ENCODE data around the gene TAS2R3.

DNA sequence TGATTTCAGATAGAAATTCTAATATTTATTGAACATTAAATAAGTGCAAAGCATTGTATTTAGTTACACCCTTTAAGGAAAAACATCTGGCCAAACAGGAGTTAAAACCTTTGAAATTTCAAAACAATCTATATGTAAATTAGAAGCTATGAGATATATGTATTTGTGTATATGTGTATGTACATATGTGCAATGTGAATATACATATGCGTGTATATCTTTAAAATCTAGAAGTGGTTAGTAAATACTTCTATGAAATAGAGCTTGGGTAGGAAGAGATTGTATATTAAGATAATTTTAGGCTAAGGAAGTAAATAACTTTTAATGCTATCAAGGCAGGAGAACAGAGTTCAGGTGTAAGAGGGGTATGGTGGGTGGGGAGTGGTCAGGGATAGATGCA is 46.4 kb upstream of the TAS2R3 start:
- TF ChIP-seq, protein P1, sequence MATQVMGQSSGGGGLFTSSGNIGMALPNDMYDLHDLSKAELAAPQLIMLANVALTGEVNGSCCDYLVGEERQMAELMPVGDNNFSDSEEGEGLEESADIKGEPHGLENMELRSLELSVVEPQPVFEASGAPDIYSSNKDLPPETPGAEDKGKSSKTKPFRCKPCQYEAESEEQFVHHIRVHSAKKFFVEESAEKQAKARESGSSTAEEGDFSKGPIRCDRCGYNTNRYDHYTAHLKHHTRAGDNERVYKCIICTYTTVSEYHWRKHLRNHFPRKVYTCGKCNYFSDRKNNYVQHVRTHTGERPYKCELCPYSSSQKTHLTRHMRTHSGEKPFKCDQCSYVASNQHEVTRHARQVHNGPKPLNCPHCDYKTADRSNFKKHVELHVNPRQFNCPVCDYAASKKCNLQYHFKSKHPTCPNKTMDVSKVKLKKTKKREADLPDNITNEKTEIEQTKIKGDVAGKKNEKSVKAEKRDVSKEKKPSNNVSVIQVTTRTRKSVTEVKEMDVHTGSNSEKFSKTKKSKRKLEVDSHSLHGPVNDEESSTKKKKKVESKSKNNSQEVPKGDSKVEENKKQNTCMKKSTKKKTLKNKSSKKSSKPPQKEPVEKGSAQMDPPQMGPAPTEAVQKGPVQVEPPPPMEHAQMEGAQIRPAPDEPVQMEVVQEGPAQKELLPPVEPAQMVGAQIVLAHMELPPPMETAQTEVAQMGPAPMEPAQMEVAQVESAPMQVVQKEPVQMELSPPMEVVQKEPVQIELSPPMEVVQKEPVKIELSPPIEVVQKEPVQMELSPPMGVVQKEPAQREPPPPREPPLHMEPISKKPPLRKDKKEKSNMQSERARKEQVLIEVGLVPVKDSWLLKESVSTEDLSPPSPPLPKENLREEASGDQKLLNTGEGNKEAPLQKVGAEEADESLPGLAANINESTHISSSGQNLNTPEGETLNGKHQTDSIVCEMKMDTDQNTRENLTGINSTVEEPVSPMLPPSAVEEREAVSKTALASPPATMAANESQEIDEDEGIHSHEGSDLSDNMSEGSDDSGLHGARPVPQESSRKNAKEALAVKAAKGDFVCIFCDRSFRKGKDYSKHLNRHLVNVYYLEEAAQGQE (IDR thresholded peaks at IDR 0.05; ENCODE audit: insufficient read depth in 1 of 2, low read depth in 2 of 2, low read length in 2 of 2): no peak
- TF ChIP-seq POLR2AphosphoS5 (IDR thresholded peaks at IDR 0.05; ENCODE audit: low read depth, low read length): no peak
